BE2C (cell line): Measurements from ENCODE around the gene UTS2R.

Experiments
- DNase-seq: peaks from one replicate; pipeline ENCODE4 v3.0.0-alpha.2; 2020
- H3K27me3 ChIP-seq: fragments of 250-450 bp; sonication (Bioruptor Pico); 2 replicates; pipeline ENCODE4 v1.5.1; 2020; ENCODE audit warnings: mild to moderate bottlenecking
- H3K36me3 ChIP-seq: fragments of 250-450 bp; sonication (Bioruptor Pico); 2 replicates; pipeline ENCODE4 v1.5.1; 2020; ENCODE audit warnings: mild to moderate bottlenecking
- H3K4me1 ChIP-seq: fragments of 250-450 bp; sonication (Bioruptor Pico); 2 replicates; pipeline ENCODE4 v1.5.1; 2020
- H3K4me3 ChIP-seq: 2 replicates; pipeline ENCODE4 v1.5.1; 2011; ENCODE audit warnings: low read depth, low read length
- H3K9me3 ChIP-seq: fragments of 250-450 bp; sonication (Bioruptor Pico); 2 replicates; pipeline ENCODE4 v1.5.1; 2020
- CTCF ChIP-seq: IDR thresholded peaks from 2 replicates; pipeline ENCODE4 v1.5.1; 2012; ENCODE audit warnings: mild to moderate bottlenecking, low read depth, low read length

The UTS2R gene

GRCh38 chr17:82400206-82400605 lies 28.6 kb downstream of the UTS2R start:
- DNase-seq, result no peak
- no peaks in the 10 kb centered on the region for H3K27me3 ChIP-seq
- no peak for TF ChIP-seq CTCF
- peaks cover 14% of the 10 kb centered on the region for H3K4me1 ChIP-seq
- H3K4me3 ChIP-seq, result no peak overlapping the region
- H3K9me3 ChIP-seq, result no peaks in the 10 kb centered on the region
- H3K36me3 ChIP-seq, result no peaks in the 10 kb centered on the region

GRCh38 chr17:82400830-82401229 lies 29.3 kb downstream of the UTS2R start:
- TF ChIP-seq CTCF, result no peak
- Histone ChIP-seq H3K27me3 (no peaks in the 10 kb centered on the region), H3K4me1 (peaks cover 14% of the 10 kb centered on the region), H3K4me3 (no peak overlapping the region), H3K9me3 (no peaks in the 10 kb centered on the region), H3K36me3 (no peaks in the 10 kb centered on the region)
- DNase-seq, result no peak

GRCh38 chr17:82402865-82403264 lies 31.3 kb downstream of the UTS2R start:
- TF ChIP-seq CTCF, result no peak
- DNase-seq, result no peak
- Histone ChIP-seq H3K4me3 (no peak overlapping the region), H3K9me3 (no peaks in the 10 kb centered on the region), H3K4me1 (peaks cover 14% of the 10 kb centered on the region), H3K27me3 (no peaks in the 10 kb centered on the region), H3K36me3 (no peaks in the 10 kb centered on the region)

- no peaks in the 10 kb centered on the region for H3K9me3 ChIP-seq
- H3K4me1 ChIP-seq, result peaks cover 14% of the 10 kb centered on the region
- H3K4me3 ChIP-seq, result no peak overlapping the region
- H3K27me3 ChIP-seq, result no peaks in the 10 kb centered on the region
- H3K36me3 ChIP-seq, result no peaks in the 10 kb centered on the region
- TF ChIP-seq CTCF, result no peak
- no peak for DNase-seq
Measured at GRCh38 chr17:82403662-82404660, 32.4 kb downstream of the UTS2R start.

GRCh38 chr17:82405051-82405450 lies 33.5 kb downstream of the UTS2R start:
- no peak for TF ChIP-seq CTCF
- H3K36me3 ChIP-seq, result no peaks in the 10 kb centered on the region
- no peaks in the 10 kb centered on the region for H3K27me3 ChIP-seq
- no peak overlapping the region for H3K4me3 ChIP-seq
- H3K4me1 ChIP-seq, result peaks cover 3% of the 10 kb centered on the region
- no peak for DNase-seq
- H3K9me3 ChIP-seq, result no peaks in the 10 kb centered on the region

GRCh38 chr17:82406131-82406671 lies 34.6 kb downstream of the UTS2R start:
- TF ChIP-seq CTCF, result no peak
- H3K4me1 ChIP-seq, result no peaks in the 10 kb centered on the region
- H3K9me3 ChIP-seq, result no peaks in the 10 kb centered on the region
- no peaks in the 10 kb centered on the region for H3K36me3 ChIP-seq
- no peak for DNase-seq
- no peak overlapping the region for H3K4me3 ChIP-seq
- H3K27me3 ChIP-seq, result no peaks in the 10 kb centered on the region
